GM19238 (cell line): Measurements from ENCODE around the gene C11orf16.
"Not testable (repeated sequence)": the region's sequence is repeated elsewhere in the genome, so short reads cannot be mapped to it uniquely, and the experiment has no call there.

Source experiments
- DNase-seq: peaks from one replicate; pipeline ENCODE4 v3.0.0; 2011; ENCODE audit warnings: low spot score; ENCODE audit not compliant: insufficient read length

C11orf16 gene

GRCh38 chr11:8891185-8891584, 41.6 kb downstream of the C11orf16 start:
- DNase-seq, result not testable (repeated sequence)

GRCh38 chr11:8886322-8886721, 46.4 kb downstream of the C11orf16 start:
- DNase-seq, result no peak

GRCh38 chr11:8881585-8881984, 51.2 kb downstream of the C11orf16 start:
- not testable (repeated sequence) for DNase-seq

- no peak for DNase-seq
These were observed 54.0 kb downstream of the C11orf16 start for GRCh38 chr11:8878771-8879170.

- no peak for DNase-seq
These were observed 58.9 kb downstream of the C11orf16 start for GRCh38 chr11:8873741-8874405.

- no peak for DNase-seq
These were observed 60.8 kb downstream of the C11orf16 start for GRCh38 chr11:8871962-8872361.

- DNase-seq, result no peak
These were observed 61.5 kb downstream of the C11orf16 start for GRCh38 chr11:8871171-8871775.

GRCh38 chr11:8870411-8871170, 62.2 kb downstream of the C11orf16 start:
- no peak for DNase-seq
